ENCODE measurements around the gene ALOXE3.

DNA sequence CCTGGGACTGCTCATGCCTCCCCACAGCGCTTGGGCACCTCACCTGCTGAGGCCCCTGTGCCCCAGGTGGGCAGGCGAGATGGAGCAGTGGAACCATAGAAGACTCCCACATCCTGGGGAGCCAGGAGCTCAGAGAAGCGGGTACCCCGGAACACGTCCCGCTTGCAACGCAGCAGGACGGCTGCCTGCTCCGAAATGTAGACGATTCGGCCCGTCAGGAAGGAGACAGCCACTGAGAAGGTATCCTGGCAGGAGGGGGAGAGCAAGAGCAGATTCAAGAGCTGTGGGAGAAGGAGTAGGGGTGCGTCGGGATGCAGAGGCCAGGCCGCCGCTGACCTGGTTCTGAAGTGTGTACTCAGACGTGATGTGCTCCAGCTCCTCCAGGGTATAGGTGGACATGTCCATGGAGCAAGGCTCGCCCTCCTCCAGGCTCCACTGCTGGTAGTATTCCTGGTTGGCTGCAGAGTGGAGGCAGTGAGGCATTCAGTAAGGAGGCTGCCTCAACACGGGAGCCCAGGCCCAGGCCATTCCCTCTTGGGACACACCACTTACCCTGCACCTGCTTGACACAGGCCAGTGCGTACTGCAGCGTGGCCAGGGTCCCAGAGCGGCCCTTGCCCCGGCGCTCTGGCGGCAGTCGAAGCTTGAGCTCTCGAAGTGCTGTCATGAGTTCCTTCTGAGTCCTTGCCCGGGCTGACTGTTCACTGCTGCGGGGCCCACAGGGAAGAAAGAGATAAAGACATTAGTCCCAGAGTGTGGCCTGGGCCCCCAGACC lies 31.3 kb upstream of the ALOXE3 start:
- TF ChIP-seq, protein P1, sequence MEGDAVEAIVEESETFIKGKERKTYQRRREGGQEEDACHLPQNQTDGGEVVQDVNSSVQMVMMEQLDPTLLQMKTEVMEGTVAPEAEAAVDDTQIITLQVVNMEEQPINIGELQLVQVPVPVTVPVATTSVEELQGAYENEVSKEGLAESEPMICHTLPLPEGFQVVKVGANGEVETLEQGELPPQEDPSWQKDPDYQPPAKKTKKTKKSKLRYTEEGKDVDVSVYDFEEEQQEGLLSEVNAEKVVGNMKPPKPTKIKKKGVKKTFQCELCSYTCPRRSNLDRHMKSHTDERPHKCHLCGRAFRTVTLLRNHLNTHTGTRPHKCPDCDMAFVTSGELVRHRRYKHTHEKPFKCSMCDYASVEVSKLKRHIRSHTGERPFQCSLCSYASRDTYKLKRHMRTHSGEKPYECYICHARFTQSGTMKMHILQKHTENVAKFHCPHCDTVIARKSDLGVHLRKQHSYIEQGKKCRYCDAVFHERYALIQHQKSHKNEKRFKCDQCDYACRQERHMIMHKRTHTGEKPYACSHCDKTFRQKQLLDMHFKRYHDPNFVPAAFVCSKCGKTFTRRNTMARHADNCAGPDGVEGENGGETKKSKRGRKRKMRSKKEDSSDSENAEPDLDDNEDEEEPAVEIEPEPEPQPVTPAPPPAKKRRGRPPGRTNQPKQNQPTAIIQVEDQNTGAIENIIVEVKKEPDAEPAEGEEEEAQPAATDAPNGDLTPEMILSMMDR (IDR thresholded peaks at IDR 0.05): no peak
- TF ChIP-seq ZFX (IDR thresholded peaks at IDR 0.05; ENCODE audit: borderline replicate concordance): no peak

Measured in 22Rv1 (cell line).